ENCODE measurements around the gene RRP8.

- TF ChIP-seq CTCF (conservative IDR thresholded peaks at IDR 0.05 in 1 of 2, IDR thresholded peaks at IDR 0.05 in 1 of 2; ENCODE audit: low read depth in 1 of 2, low read length in 2 of 2) (no peak), EZH2 (IDR thresholded peaks at IDR 0.05; ENCODE audit: low read length, missing control alignments) (no peak)
Measured at GRCh38 chr11:6646071-6646470, 42.7 kb upstream of the RRP8 start.
